Measurements from ENCODE around the gene POMGNT2.

POMGNT2 gene

DNA sequence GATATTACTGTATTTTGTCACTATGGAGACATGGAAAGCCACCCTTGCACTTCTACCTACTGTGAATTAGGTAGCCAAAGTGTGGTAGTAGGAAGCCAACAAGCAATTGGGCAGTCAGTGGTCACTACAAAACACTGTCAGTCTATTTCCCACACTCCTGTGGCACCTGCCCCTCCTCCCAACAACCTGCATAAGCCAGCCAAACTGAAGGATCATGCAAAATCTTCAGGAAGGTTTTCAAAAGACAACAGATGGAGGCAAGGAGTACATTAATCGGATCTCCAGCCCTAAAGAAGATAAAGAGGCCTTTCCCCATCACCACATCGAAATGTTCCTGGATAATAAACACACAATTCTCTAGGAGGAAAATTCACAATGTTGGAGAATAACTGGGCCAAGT lies 11.9 kb downstream of the POMGNT2 start:
- no peak for DNase-seq (ENCODE audit: low spot score)
- TF ChIP-seq, protein P1, sequence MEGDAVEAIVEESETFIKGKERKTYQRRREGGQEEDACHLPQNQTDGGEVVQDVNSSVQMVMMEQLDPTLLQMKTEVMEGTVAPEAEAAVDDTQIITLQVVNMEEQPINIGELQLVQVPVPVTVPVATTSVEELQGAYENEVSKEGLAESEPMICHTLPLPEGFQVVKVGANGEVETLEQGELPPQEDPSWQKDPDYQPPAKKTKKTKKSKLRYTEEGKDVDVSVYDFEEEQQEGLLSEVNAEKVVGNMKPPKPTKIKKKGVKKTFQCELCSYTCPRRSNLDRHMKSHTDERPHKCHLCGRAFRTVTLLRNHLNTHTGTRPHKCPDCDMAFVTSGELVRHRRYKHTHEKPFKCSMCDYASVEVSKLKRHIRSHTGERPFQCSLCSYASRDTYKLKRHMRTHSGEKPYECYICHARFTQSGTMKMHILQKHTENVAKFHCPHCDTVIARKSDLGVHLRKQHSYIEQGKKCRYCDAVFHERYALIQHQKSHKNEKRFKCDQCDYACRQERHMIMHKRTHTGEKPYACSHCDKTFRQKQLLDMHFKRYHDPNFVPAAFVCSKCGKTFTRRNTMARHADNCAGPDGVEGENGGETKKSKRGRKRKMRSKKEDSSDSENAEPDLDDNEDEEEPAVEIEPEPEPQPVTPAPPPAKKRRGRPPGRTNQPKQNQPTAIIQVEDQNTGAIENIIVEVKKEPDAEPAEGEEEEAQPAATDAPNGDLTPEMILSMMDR (IDR thresholded peaks at IDR 0.05; ENCODE audit: extremely low read depth, missing control alignments), result no peak

DNA sequence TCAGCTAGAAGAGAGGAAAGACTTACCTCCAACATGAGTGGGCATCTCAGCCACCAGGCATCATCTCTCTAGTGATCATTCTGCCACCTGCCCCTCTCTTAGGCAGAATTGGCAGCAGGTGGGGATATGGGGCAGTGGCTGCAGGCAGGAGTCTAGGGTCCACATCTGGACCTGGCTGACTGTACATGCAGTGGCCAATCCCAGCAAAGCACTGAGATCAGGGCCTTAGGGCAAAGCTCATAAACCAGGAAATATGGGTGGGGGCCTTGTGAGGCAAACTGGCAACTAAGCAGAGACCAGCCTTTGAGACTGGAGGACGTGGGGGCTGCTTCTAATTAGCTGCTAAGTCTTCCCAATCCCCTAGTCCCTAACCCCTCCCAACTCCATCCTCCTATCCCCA lies 12.9 kb downstream of the POMGNT2 start:
- DNase-seq (ENCODE audit: low spot score), result no peak
- TF ChIP-seq, protein P1 (IDR thresholded peaks at IDR 0.05; ENCODE audit: extremely low read depth, missing control alignments), result no peak

DNA sequence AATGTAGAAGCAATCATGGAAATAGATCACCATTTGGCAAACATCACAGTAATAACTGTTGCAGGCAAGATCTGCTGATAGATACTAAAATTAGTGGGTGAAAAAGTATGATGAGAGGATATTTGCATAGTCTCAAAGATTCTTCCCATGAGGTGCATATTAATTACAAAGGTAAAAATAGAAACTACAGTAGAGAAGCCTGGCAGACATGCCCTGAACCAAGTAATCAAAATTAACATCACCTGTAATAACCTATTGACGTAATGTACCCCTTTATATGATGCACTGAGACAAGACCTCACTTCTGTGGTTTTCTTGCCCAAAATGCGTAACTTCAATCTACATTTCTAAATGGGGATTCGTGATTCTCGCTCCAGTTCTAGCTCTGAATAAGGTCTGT lies 14.4 kb downstream of the POMGNT2 start:
- no peak for DNase-seq (ENCODE audit: low spot score)
- TF ChIP-seq, protein P1 (IDR thresholded peaks at IDR 0.05; ENCODE audit: extremely low read depth, missing control alignments), result no peak

DNA sequence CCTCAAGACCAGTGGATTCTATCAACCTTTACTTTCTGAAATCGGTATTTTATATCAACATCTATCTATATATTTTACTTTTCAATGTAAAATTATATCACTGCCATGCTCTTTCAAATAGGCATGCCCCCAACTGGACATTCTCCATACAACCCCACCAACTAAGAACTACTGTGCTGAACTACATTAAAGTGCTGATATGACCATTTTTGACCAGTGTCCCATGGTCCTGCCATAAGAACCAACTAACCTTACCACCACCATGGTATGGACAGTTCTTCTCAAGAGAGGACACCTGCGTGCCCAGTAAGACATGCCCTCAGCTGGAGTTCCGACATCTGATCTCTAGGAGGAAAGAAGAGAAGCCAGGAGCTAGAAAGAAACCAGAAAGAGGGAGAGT lies 15.6 kb downstream of the POMGNT2 start:
- no peak for DNase-seq (ENCODE audit: low spot score)
- TF ChIP-seq, protein P1 (IDR thresholded peaks at IDR 0.05; ENCODE audit: extremely low read depth, missing control alignments), result no peak

DNA sequence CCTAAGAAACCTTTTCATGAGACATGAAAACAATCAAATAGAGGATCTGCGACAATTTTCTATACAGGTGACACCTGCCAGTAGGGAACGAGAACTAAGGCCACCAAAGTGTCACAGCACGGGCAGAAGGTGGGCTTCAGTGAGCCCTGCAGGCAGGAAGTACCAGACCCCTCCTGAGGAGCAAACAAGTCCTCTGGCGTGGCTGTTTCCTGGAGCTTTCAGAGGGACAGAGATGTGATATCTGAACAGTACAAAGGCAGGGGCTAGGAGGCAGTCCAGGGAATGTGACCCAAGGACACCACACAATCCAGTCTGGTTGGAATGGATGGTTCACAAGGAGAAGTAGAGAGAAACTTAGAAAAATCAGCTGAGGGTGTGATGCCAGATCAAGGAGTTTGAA lies 16.8 kb downstream of the POMGNT2 start:
- DNase-seq (ENCODE audit: low spot score), result no peak
- TF ChIP-seq, protein P1 (IDR thresholded peaks at IDR 0.05; ENCODE audit: extremely low read depth, missing control alignments), result no peak

DNA sequence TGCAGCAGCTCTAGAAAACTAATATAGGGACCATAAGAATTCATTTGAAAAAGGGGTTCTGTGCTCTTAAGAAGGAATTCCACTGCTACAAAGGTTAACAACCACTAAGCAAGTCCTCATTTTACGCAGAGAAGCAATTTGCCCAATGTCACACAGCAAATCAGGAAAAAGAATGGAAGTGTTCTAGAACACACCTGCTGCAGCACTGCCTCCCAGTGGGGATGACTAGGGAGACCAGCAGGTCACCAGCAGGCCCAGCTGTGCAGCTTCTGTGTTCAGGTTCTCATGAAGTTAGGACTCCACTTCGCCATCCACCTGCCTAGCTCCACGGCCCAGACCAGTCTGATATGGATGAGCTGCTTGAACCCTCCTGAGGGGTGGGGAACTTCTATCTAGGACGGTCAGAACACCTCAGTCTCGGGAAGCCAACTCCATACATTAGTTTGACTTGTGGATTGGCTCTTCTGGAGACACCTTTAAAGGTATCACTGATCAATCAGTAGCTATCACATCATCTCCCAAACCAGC lies 18.6 kb downstream of the POMGNT2 start:
- DNase-seq (ENCODE audit: low spot score), result no peak
- TF ChIP-seq, protein P1 (IDR thresholded peaks at IDR 0.05; ENCODE audit: extremely low read depth, missing control alignments), result no peak

DNA sequence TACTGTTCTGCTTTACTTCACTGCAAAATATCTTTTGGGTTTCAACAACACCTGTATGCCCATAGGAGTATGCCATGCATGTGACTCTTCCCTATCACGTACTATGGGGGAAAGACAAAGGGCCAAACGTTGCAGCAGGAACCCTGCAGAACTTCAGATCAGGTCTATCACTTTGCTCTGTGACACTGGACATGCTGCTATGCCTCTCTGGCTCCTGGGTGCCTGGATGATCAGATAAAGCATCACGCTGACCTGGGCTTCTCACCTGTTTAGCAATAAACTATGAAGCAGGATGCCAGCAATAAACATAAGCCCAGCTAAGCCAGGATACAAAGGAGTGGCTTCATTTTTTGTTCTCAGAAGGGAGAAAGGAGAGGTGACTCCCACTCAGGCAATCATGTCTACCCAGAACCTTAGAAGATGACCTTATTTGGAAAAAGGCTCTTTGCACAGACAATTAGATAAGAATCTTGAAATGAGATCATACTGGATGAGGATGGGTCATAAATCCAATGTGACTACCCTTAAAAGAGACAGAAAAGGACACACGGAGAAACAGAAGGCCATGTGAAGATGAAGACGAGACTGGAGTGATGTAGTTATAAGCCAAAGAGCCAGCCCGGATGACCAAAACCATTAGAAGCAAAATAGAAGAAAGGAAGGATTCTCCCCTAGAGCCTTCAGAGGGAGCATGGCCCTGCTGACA lies 19.3 kb downstream of the POMGNT2 start:
- TF ChIP-seq, protein P1 (IDR thresholded peaks at IDR 0.05; ENCODE audit: extremely low read depth, missing control alignments), result no peak
- no peak for DNase-seq (ENCODE audit: low spot score)
